Brain microvascular endothelial cell (primary cell): ENCODE data around the gene GREB1.

Source experiments
- DNase-seq: peaks from one replicate; pipeline ENCODE4 v3.0.0-alpha.2; 2020
- H3K27ac ChIP-seq: fragments of 250-450 bp; sonication (Bioruptor Pico); 2 replicates; pipeline ENCODE4 v1.5.1; 2020; ENCODE audit warnings: mild to moderate bottlenecking, moderate library complexity
- H3K27me3 ChIP-seq: fragments of 250-450 bp; sonication (Bioruptor Pico); replicated peaks from 2 replicates; pipeline ENCODE4 v1.5.1; 2020; ENCODE audit warnings: mild to moderate bottlenecking
- H3K36me3 ChIP-seq: fragments of 250-450 bp; sonication (Bioruptor Pico); replicated peaks from 2 replicates; pipeline ENCODE4 v1.5.1; 2020; ENCODE audit warnings: mild to moderate bottlenecking
- H3K4me3 ChIP-seq: 2 replicates; pipeline ENCODE4 v1.5.1; 2011; ENCODE audit warnings: low read depth, mild to moderate bottlenecking, control low read depth, low read length, moderate library complexity
- in situ Hi-C: cut with HindIII; loops from 2 replicates; pipeline ENCODE4 v1.10.0; 2017; ENCODE audit warnings: low sequenced_read_pairs, low pct_ligation_motif_present
- TF ChIP-seq, protein P1 (sequence below): IDR thresholded peaks from 2 replicates; pipeline ENCODE4 v1.5.1; 2011; ENCODE audit warnings: low read depth, mild to moderate bottlenecking, moderate library complexity, low read length, control low read depth, inconsistent platforms; ENCODE audit errors: missing control alignments

GREB1 gene

DNA sequence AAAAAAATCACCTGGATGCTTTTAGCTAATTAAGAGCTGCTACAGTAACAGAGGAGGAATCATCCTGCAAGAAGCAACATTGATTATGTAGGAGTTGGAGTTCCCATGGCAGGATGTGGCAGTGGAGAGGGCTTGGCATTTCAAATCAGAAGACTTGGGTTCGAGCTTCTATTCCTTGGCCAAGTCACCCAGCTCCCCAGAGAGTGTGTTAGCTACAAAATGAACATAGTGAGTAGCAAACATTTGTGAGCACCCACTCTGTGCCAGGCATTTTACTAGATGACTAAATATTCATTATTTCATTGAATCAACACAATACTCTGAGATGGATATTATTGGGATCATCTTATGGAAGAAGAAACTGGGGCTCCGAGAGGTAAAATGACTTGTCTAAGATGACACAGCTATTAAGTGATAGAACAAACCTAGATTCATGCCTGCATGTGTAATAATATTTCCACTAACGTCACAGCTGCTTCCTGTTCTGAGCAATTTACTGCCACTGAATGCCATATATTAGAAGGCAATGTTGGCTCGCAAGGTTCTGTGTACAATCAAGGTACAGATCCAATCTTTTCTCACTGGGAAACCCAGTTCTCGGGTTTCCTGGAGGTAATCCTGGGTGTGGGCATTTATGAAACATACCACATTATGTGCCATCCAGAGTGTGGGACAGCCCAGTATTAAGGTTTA lies 118.2 kb downstream of the GREB1 start:
- TF ChIP-seq, protein P1, sequence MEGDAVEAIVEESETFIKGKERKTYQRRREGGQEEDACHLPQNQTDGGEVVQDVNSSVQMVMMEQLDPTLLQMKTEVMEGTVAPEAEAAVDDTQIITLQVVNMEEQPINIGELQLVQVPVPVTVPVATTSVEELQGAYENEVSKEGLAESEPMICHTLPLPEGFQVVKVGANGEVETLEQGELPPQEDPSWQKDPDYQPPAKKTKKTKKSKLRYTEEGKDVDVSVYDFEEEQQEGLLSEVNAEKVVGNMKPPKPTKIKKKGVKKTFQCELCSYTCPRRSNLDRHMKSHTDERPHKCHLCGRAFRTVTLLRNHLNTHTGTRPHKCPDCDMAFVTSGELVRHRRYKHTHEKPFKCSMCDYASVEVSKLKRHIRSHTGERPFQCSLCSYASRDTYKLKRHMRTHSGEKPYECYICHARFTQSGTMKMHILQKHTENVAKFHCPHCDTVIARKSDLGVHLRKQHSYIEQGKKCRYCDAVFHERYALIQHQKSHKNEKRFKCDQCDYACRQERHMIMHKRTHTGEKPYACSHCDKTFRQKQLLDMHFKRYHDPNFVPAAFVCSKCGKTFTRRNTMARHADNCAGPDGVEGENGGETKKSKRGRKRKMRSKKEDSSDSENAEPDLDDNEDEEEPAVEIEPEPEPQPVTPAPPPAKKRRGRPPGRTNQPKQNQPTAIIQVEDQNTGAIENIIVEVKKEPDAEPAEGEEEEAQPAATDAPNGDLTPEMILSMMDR: no peak
- no peak overlapping the region for H3K27ac ChIP-seq
- H3K27me3 ChIP-seq: peaks cover 4% of the 10 kb centered on the region
- no peak overlapping the region for H3K4me3 ChIP-seq
- DNase-seq: no peak
- in situ Hi-C loops: no loop called here
- H3K36me3 ChIP-seq: no peaks in the 10 kb centered on the region

DNA sequence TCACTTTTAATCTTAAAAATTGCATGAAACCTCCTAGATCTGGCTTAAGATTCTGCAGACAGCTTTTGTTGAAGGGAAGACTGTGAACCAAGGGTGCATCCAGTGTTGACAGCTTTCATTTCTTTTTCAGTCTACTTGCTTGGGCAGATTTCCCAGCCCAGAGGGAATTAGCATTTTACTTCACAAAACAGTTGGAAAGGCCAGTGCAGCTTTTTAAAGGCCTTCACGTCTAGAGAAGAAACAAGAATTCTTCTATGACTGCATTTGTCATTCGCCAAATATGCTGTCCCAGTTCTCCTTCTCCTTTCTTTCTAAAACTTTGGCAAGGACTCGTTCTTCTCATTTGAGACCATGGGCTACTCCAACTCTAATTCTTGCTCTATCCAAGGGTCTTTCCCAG lies 118.7 kb downstream of the GREB1 start:
- H3K4me3 ChIP-seq: no peak overlapping the region
- in situ Hi-C loops: no loop called here
- H3K27me3 ChIP-seq: peaks cover 4% of the 10 kb centered on the region
- no peaks in the 10 kb centered on the region for H3K36me3 ChIP-seq
- TF ChIP-seq, protein P1: no peak
- DNase-seq: no peak
- no peak overlapping the region for H3K27ac ChIP-seq

DNA sequence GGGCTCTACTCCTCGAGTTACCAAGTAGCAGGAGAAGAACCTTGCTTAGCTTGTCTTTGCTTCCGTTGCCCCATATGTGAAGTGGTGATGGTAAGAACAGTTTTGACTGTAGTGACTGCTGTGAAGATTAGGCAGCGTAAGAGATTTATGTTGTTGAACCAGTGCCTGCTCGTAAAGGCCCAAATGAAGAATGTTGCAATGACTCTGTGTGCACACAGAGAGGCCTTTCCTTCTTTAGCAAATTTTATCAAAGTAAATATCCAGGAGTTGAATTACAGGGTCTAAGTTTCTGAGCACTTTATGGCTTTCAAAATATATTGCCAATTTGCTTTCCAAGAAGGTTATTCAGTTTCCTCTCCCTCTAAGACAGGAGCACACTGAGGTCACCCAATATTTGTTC lies 121.7 kb downstream of the GREB1 start:
- Histone ChIP-seq H3K27me3 (peaks cover 6% of the 10 kb centered on the region), H3K36me3 (no peaks in the 10 kb centered on the region), H3K27ac (no peak overlapping the region), H3K4me3 (no peak overlapping the region)
- TF ChIP-seq, protein P1: no peak
- no peak for DNase-seq
- in situ Hi-C loops: no loop called here

GRCh38 chr2:11656252-11656651 lies 122.4 kb downstream of the GREB1 start:
- TF ChIP-seq, protein P1: no peak
- DNase-seq: no peak
- Histone ChIP-seq H3K4me3 (no peak overlapping the region), H3K27ac (no peak overlapping the region), H3K27me3 (peaks cover 10% of the 10 kb centered on the region), H3K36me3 (no peaks in the 10 kb centered on the region)
- in situ Hi-C loops: no loop called here

GRCh38 chr2:11656671-11657101 lies 122.8 kb downstream of the GREB1 start:
- Histone ChIP-seq H3K4me3 (no peak overlapping the region), H3K27me3 (peaks cover 9% of the 10 kb centered on the region), H3K27ac (no peak overlapping the region), H3K36me3 (no peaks in the 10 kb centered on the region)
- no peak for DNase-seq
- TF ChIP-seq, protein P1: no peak
- in situ Hi-C loops: no loop called here

- TF ChIP-seq, protein P1: no peak
- peaks cover 8% of the 10 kb centered on the region for H3K27me3 ChIP-seq
Measured at GRCh38 chr2:11657195-11657594, 123.3 kb downstream of the GREB1 start.

More at GRCh38 chr2:11657195-11657594, 123.3 kb downstream of the GREB1 start:
- in situ Hi-C loops: no loop called here
- Histone ChIP-seq H3K27ac (no peak overlapping the region), H3K4me3 (no peak overlapping the region), H3K36me3 (no peaks in the 10 kb centered on the region)
- no peak for DNase-seq
